Tibial nerve (tissue), 4 donors: ENCODE results near the gene LINC00237.

ENCODE experiments used
- CTCF ChIP-seq, 5 experiments: fragments of 200-600 bp in 3 of 5; fragments of 450-650 bp in 2 of 5; sonication (generic) in 3 of 5; IDR thresholded peaks; one replicate each; pipeline ENCODE4 v1.5.1; 2016 to 2019; ENCODE audit warnings: antibody characterized with exemption in 5 of 5, mild to moderate bottlenecking in 3 of 5, moderate library complexity in 2 of 5
- EP300 ChIP-seq, 2 donors: sonication (generic); formaldehyde crosslinking; IDR thresholded peaks; one replicate each; pipeline ENCODE4 v1.6.1; 2017; ENCODE audit warnings: antibody characterized with exemption in 2 of 2, mild to moderate bottlenecking in 1 of 2
- POLR2A ChIP-seq, 2 donors: fragments of 450-650 bp; IDR thresholded peaks; one replicate each; pipeline ENCODE4 v1.6.1; 2017; ENCODE audit warnings: antibody characterized with exemption in 2 of 2, mild to moderate bottlenecking in 2 of 2, moderate library complexity in 2 of 2

DNA sequence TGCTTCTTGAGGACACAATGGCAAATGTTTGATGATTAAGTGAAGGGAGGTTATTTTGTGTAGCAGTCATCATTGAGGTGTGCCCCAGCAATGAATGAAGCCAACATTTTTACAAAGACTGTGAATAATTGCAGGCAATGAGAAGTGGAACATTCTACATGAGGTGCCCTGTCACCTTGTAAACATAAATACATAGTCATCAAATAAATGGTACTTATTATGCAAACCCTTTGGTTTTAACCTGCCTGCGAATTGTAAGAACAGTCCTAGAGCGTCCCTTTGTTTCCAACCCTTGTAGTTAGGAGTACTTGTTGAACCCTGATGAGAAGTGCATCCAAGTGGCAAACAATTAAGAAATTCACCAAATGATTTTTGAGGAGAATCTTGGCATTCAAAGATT is 12.6 kb upstream of the LINC00237 start:
- no peak for TF ChIP-seq CTCF (IDR thresholded peaks at IDR 0.05)
- TF ChIP-seq POLR2A (IDR thresholded peaks at IDR 0.05) = no peak
- no peak for TF ChIP-seq EP300 (IDR thresholded peaks at IDR 0.05)
